Measurements from ENCODE around the gene DCAF8L2. TPM values are rescaled to one million over a fixed set of nuclear protein-coding genes. Genes with fewer than 3 reads are reported as not detected.
A peak's percentile ranks its signal among the peaks of the same experiment; 100 is the strongest.

DCAF8L2 gene
- total RNA-seq, 1 experiment from 2014 or later: not detected

DNA sequence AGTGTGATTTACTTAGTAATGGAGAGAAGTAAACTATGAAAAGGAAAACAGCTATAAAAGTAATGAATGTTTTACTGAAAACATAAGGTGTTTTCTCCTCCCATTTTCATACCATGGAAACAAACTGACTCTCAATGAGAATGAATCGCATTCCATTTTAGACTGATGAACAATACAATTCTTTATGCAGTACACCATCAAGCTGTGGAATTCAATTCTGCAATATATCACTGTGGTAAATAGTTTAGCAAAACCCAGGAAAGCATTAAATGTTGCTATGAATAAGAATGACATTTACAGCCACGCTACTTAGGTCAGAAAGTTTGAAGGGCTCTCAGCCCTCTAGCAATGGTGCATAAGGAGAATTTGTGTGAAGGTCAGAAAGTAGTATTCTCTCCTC is 7.4 kb downstream of the DCAF8L2 start:
- CTCF ChIA-PET: no interaction called here
- no peaks in the 10 kb centered on the region for H3K27me3 ChIP-seq (replicated peaks; ENCODE audit: control insufficient read depth, insufficient read depth, low read length)
- BruUV-seq (replicated peaks): no TSS peak
- Mint-ChIP-seq H3K36me3 (ENCODE audit: insufficient read depth, unreplicated experiment) (no peaks in the 10 kb centered on the region), H3K9me3 (ENCODE audit: unreplicated experiment) (no peaks in the 10 kb centered on the region), H3K4me3 (ENCODE audit: unreplicated experiment) (no peak overlapping the region), H3K27me3 (ENCODE audit: insufficient read depth, unreplicated experiment) (no peaks in the 10 kb centered on the region), H3K27ac (ENCODE audit: unreplicated experiment) (no peak overlapping the region), H3K4me1 (ENCODE audit: low read depth, unreplicated experiment) (peaks cover 6% of the 10 kb centered on the region)
- POLR2A ChIA-PET: no interaction called here
- no peak overlapping the region for H3K4me3 ChIP-seq (ENCODE audit: low read depth, low read length)
- H3K9me3 ChIP-seq: no peaks in the 10 kb centered on the region
- no peaks in the 10 kb centered on the region for H3K36me3 ChIP-seq (ENCODE audit: control insufficient read depth, insufficient read depth, low read length)
- intact Hi-C loops (cut with micrococcal nuclease; ENCODE audit: unreplicated experiment): no loop called here
- TF ChIP-seq, protein P1, sequence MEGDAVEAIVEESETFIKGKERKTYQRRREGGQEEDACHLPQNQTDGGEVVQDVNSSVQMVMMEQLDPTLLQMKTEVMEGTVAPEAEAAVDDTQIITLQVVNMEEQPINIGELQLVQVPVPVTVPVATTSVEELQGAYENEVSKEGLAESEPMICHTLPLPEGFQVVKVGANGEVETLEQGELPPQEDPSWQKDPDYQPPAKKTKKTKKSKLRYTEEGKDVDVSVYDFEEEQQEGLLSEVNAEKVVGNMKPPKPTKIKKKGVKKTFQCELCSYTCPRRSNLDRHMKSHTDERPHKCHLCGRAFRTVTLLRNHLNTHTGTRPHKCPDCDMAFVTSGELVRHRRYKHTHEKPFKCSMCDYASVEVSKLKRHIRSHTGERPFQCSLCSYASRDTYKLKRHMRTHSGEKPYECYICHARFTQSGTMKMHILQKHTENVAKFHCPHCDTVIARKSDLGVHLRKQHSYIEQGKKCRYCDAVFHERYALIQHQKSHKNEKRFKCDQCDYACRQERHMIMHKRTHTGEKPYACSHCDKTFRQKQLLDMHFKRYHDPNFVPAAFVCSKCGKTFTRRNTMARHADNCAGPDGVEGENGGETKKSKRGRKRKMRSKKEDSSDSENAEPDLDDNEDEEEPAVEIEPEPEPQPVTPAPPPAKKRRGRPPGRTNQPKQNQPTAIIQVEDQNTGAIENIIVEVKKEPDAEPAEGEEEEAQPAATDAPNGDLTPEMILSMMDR (IDR thresholded peaks at IDR 0.05; ENCODE audit: insufficient read depth in 1 of 2, low read depth in 1 of 2, low read length in 1 of 2, severe bottlenecking in 1 of 2, unreplicated experiment in 1 of 2): no peak
- DNase-seq: no peak
- H3K4me1 ChIP-seq: peaks cover 13% of the 10 kb centered on the region; the same call in 1 of the 2 replicates

DNA sequence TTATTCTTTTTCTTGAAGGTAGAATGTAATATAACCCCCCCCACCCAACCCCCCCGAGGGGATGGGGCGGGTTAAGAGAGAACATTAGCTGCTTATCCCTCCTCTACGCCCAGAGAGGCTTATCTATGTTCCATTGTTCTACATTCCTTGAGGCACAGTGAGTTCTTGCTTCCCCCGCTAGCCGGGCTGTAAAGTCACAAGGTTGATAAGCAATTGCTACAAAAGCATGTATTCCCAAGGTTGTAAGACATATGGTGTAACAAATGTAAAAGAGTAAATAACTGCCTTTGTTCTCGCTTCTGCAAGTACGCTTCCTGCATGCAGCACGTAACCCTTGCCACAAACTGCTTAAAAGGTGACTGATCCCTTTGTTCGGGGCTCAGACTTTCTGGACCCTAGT is 8.2 kb downstream of the DCAF8L2 start:
- TF ChIP-seq, protein P1 (IDR thresholded peaks at IDR 0.05; ENCODE audit: insufficient read depth in 1 of 2, low read depth in 1 of 2, low read length in 1 of 2, severe bottlenecking in 1 of 2, unreplicated experiment in 1 of 2): no peak

DNA sequence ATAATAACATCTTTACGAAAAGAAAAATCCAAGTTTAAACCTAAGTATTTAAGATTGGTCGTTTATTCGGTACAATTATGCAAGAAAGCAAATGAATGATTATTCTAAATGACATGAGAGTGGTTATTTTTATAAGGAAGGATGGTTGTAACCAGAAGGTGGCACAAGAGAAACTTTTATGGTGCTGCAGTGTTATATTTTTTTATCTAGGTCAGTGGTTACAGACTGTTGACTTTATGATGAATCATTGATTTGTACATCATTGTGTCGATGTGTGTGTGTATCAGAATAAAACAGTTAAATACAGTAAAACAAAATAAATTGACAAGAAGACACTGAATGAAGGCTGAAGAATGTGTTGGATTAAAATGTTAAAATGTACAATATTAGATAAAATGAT is 9.8 kb downstream of the DCAF8L2 start:
- no peaks in the 10 kb centered on the region for H3K27me3 Mint-ChIP-seq (ENCODE audit: insufficient read depth, unreplicated experiment)
- H3K27ac Mint-ChIP-seq (ENCODE audit: unreplicated experiment): no peak overlapping the region
- no TSS peak for BruUV-seq (replicated peaks)
- ChIA-PET CTCF (no interaction called here), POLR2A (no interaction called here)
- no peaks in the 10 kb centered on the region for H3K9me3 Mint-ChIP-seq (ENCODE audit: unreplicated experiment)
- DNase-seq: no peak
- H3K4me3 ChIP-seq (ENCODE audit: low read depth, low read length): no peak overlapping the region
- no peaks in the 10 kb centered on the region for H3K36me3 ChIP-seq (ENCODE audit: control insufficient read depth, insufficient read depth, low read length)
- TF ChIP-seq, protein P1 (IDR thresholded peaks at IDR 0.05; ENCODE audit: insufficient read depth in 1 of 2, low read depth in 1 of 2, low read length in 1 of 2, severe bottlenecking in 1 of 2, unreplicated experiment in 1 of 2): no peak
- no peaks in the 10 kb centered on the region for H3K27me3 ChIP-seq (replicated peaks; ENCODE audit: control insufficient read depth, insufficient read depth, low read length)
- peaks cover 13% of the 10 kb centered on the region; the same call in 1 of the 2 replicates for H3K4me1 ChIP-seq
- H3K4me3 Mint-ChIP-seq (ENCODE audit: unreplicated experiment): no peak overlapping the region
- H3K4me1 Mint-ChIP-seq (ENCODE audit: low read depth, unreplicated experiment): peaks cover 3% of the 10 kb centered on the region
- no peaks in the 10 kb centered on the region for H3K9me3 ChIP-seq
- intact Hi-C loops (cut with micrococcal nuclease; ENCODE audit: unreplicated experiment): no loop called here
- H3K36me3 Mint-ChIP-seq (ENCODE audit: insufficient read depth, unreplicated experiment): no peaks in the 10 kb centered on the region

More for the DNA sequence above, 8.2 kb downstream of the DCAF8L2 start:
- CTCF ChIA-PET: no interaction called here
- Histone ChIP-seq H3K27me3 (replicated peaks; ENCODE audit: control insufficient read depth, insufficient read depth, low read length) (no peaks in the 10 kb centered on the region), H3K4me1 (peaks cover 13% of the 10 kb centered on the region; the same call in 1 of the 2 replicates), H3K36me3 (ENCODE audit: control insufficient read depth, insufficient read depth, low read length) (no peaks in the 10 kb centered on the region), H3K9me3 (no peaks in the 10 kb centered on the region), H3K4me3 (ENCODE audit: low read depth, low read length) (no peak overlapping the region)
- peak; percentile 67 to 80 for DNase-seq
- Mint-ChIP-seq H3K27me3 (ENCODE audit: insufficient read depth, unreplicated experiment) (no peaks in the 10 kb centered on the region), H3K4me1 (ENCODE audit: low read depth, unreplicated experiment) (peaks cover 6% of the 10 kb centered on the region), H3K9me3 (ENCODE audit: unreplicated experiment) (no peaks in the 10 kb centered on the region), H3K27ac (ENCODE audit: unreplicated experiment) (no peak overlapping the region), H3K36me3 (ENCODE audit: insufficient read depth, unreplicated experiment) (no peaks in the 10 kb centered on the region), H3K4me3 (ENCODE audit: unreplicated experiment) (peak overlapping the region; percentile 33)
- POLR2A ChIA-PET: no interaction called here
- BruUV-seq (replicated peaks): no TSS peak
- intact Hi-C loops (cut with micrococcal nuclease; ENCODE audit: unreplicated experiment): loop anchor here (1.0 kb wide), 3 partner anchors 22 to 43 kb away; no protein-coding TSS in a partner anchor

All from Caco-2 (cell line).